Ramos (cell line): Measurements from ENCODE around the gene ADAMTS2.

Source experiments
- in situ Hi-C: fragments of 300-500 bp; cut with MboI; formaldehyde crosslinking; loops from one replicate; pipeline ENCODE4 v1.14.3; 2022; ENCODE audit warnings: low sequenced_read_pairs; ENCODE audit not compliant: unreplicated experiment

The ADAMTS2 gene

GRCh38 chr5:179137643-179138567 is 207.4 kb downstream of the ADAMTS2 start:
- in situ Hi-C loops: no loop called here

- in situ Hi-C loops: no loop called here
These were observed 208.1 kb downstream of the ADAMTS2 start for GRCh38 chr5:179137016-179137642.

- in situ Hi-C loops: no loop called here
These were observed 209.6 kb downstream of the ADAMTS2 start for GRCh38 chr5:179135441-179136215.

GRCh38 chr5:179135006-179135405 is 210.3 kb downstream of the ADAMTS2 start:
- in situ Hi-C loops: no loop called here

GRCh38 chr5:179134511-179134910 is 210.8 kb downstream of the ADAMTS2 start:
- in situ Hi-C loops: no loop called here

GRCh38 chr5:179132586-179133355 is 212.5 kb downstream of the ADAMTS2 start:
- in situ Hi-C loops: no loop called here

- in situ Hi-C loops: no loop called here
These were observed 213.2 kb downstream of the ADAMTS2 start for GRCh38 chr5:179131886-179132585.

- in situ Hi-C loops: no loop called here
These were observed 213.9 kb downstream of the ADAMTS2 start for GRCh38 chr5:179131321-179131835.

- in situ Hi-C loops: no loop called here
These were observed 215.1 kb downstream of the ADAMTS2 start for GRCh38 chr5:179130101-179130681.

- in situ Hi-C loops: no loop called here
These were observed 215.6 kb downstream of the ADAMTS2 start for GRCh38 chr5:179129607-179130071.

- in situ Hi-C loops: no loop called here
These were observed 216.3 kb downstream of the ADAMTS2 start for GRCh38 chr5:179128976-179129375.

- in situ Hi-C loops: no loop called here
These were observed 217.3 kb downstream of the ADAMTS2 start for GRCh38 chr5:179128041-179128365.

- in situ Hi-C loops: no loop called here
These were observed 217.9 kb downstream of the ADAMTS2 start for GRCh38 chr5:179127136-179128040.

GRCh38 chr5:179126506-179126991 is 218.7 kb downstream of the ADAMTS2 start:
- in situ Hi-C loops: no loop called here

GRCh38 chr5:179125789-179126505 is 219.3 kb downstream of the ADAMTS2 start:
- in situ Hi-C loops: no loop called here

- in situ Hi-C loops: no loop called here
These were observed 220.1 kb downstream of the ADAMTS2 start for GRCh38 chr5:179124853-179125788.
